ENCODE measurements around the gene ID2.

Gene ID2

GRCh38 chr2:8647462-8647857 is 34.4 kb upstream of the ID2 start:
- no peak for DNase-seq (ENCODE audit: low read depth in 2 of 2)

GRCh38 chr2:8648441-8649213 is 33.2 kb upstream of the ID2 start:
- DNase-seq (ENCODE audit: low read depth in 2 of 2): no peak

- DNase-seq (ENCODE audit: low read depth in 2 of 2): no peak
These were observed 32.1 kb upstream of the ID2 start for GRCh38 chr2:8649718-8650117.

GRCh38 chr2:8650256-8650655 is 31.6 kb upstream of the ID2 start:
- no peak for DNase-seq (ENCODE audit: low read depth in 2 of 2)

GRCh38 chr2:8652774-8653426 is 29.0 kb upstream of the ID2 start:
- DNase-seq (ENCODE audit: low read depth in 2 of 2): no peak

- DNase-seq (ENCODE audit: low read depth in 2 of 2): no peak
These were observed 28.4 kb upstream of the ID2 start for GRCh38 chr2:8653485-8653884.

- DNase-seq (ENCODE audit: low read depth in 2 of 2): no peak
These were observed 27.8 kb upstream of the ID2 start for GRCh38 chr2:8654041-8654440.

GRCh38 chr2:8654483-8654882 is 27.4 kb upstream of the ID2 start:
- no peak for DNase-seq (ENCODE audit: low read depth in 2 of 2)

- DNase-seq (ENCODE audit: low read depth in 2 of 2): no peak
These were observed 25.7 kb upstream of the ID2 start for GRCh38 chr2:8656160-8656641.

GRCh38 chr2:8656811-8657210 is 25.0 kb upstream of the ID2 start:
- DNase-seq (ENCODE audit: low read depth in 2 of 2): no peak

- DNase-seq (ENCODE audit: low read depth in 2 of 2): no peak
These were observed 24.3 kb upstream of the ID2 start for GRCh38 chr2:8657423-8658062.

- no peak for DNase-seq (ENCODE audit: low read depth in 2 of 2)
These were observed 23.6 kb upstream of the ID2 start for GRCh38 chr2:8658064-8658862.

GRCh38 chr2:8659092-8659734 is 22.6 kb upstream of the ID2 start:
- no peak for DNase-seq (ENCODE audit: low read depth in 2 of 2)

- no peak for DNase-seq (ENCODE audit: low read depth in 2 of 2)
These were observed 21.9 kb upstream of the ID2 start for GRCh38 chr2:8659735-8660492.

GRCh38 chr2:8661235-8661634 is 20.6 kb upstream of the ID2 start:
- no peak for DNase-seq (ENCODE audit: low read depth in 2 of 2)

- no peak for DNase-seq (ENCODE audit: low read depth in 2 of 2)
These were observed 20.1 kb upstream of the ID2 start for GRCh38 chr2:8661736-8662135.

- DNase-seq (ENCODE audit: low read depth in 2 of 2): no peak
These were observed 19.5 kb upstream of the ID2 start for GRCh38 chr2:8662239-8662879.

GRCh38 chr2:8663997-8664396 is 17.9 kb upstream of the ID2 start:
- no peak for DNase-seq (ENCODE audit: low read depth in 2 of 2)

- DNase-seq (ENCODE audit: low read depth in 2 of 2): no peak
These were observed 15.3 kb upstream of the ID2 start for GRCh38 chr2:8666581-8666980.

- DNase-seq (ENCODE audit: low read depth in 2 of 2): no peak
These were observed 13.9 kb upstream of the ID2 start for GRCh38 chr2:8667896-8668512.

Measured in stimulated activated CD4-positive, alpha-beta T cell treated with anti-CD3 and anti-CD28 coated beads, Interleukin-12 subunit alpha, Interleukin-12 subunit beta, amount 100 ng/mL, for 24 hours (primary cell).